K562 (cell line): ENCODE results near the gene BCL2L1. TPM values are rescaled to one million over a fixed set of nuclear protein-coding genes. Genes with fewer than 3 reads are reported as not detected.

Experiments used
- BCOR ChIP-seq: fragments of 450-650 bp; IDR thresholded peaks from 2 replicates; pipeline ENCODE4 v1.6.1; 2016
- BRD9 ChIP-seq: fragments of 450-650 bp; IDR thresholded peaks from 2 replicates; pipeline ENCODE4 v1.6.1; 2018; ENCODE audit warnings: low read depth; ENCODE audit not compliant: partially characterized antibody
- CC2D1A ChIP-seq: fragments of 450-650 bp; IDR thresholded peaks from 2 replicates; pipeline ENCODE4 v1.6.1; 2017; ENCODE audit warnings: mild to moderate bottlenecking
- ERF ChIP-seq: fragments of 450-650 bp; formaldehyde crosslinking; IDR thresholded peaks from 2 replicates; pipeline ENCODE4 v1.4.0; 2020; ENCODE audit warnings: mild to moderate bottlenecking, mixed read lengths
- GABPB2 ChIP-seq: fragments of 250-450 bp; sonication (Bioruptor Pico); conservative IDR thresholded peaks from 2 replicates; pipeline ENCODE4 v1.5.1; 2021; ENCODE audit warnings: mild to moderate bottlenecking
- GATAD2B ChIP-seq: fragments of 450-650 bp; IDR thresholded peaks from 2 replicates; pipeline ENCODE4 v1.6.1; 2017; ENCODE audit warnings: mild to moderate bottlenecking, borderline replicate concordance
- HIVEP1 ChIP-seq: fragments of 250-450 bp; sonication (Bioruptor Pico); IDR thresholded peaks from 2 replicates; pipeline ENCODE4 v1.4.0; 2020; ENCODE audit warnings: mild to moderate bottlenecking
- MAFG ChIP-seq: fragments of 450-650 bp; conservative IDR thresholded peaks from 2 replicates; pipeline ENCODE4 v1.6.1; 2016; ENCODE audit warnings: missing genetic modification characterization, missing compliant biosample characterization
- NR2C1 ChIP-seq, 2 experiments: fragments of 450-650 bp; IDR thresholded peaks; 2 replicates each; pipeline ENCODE4 v1.6.1; 2017; ENCODE audit warnings: mild to moderate bottlenecking in 2 of 2, antibody characterized with exemption in 1 of 2, inconsistent platforms in 1 of 2, missing compliant biosample characterization in 1 of 2, missing genetic modification characterization in 1 of 2
- POU5F1 ChIP-seq: fragments of 150-350 bp; IDR thresholded peaks from 2 replicates; pipeline ENCODE4 v1.6.1; 2014; ENCODE audit warnings: borderline replicate concordance, low read length, low read depth, mild to moderate bottlenecking; ENCODE audit not compliant: partially characterized antibody
- SREBF2 ChIP-seq: sonication (generic); formaldehyde crosslinking; IDR thresholded peaks from 2 replicates; pipeline ENCODE4 v1.4.0; 2020; ENCODE audit warnings: mild to moderate bottlenecking, missing genetic modification reagents
- TGIF2 ChIP-seq: sonication (generic); formaldehyde crosslinking; IDR thresholded peaks from 2 replicates; pipeline ENCODE4 v1.8.1; 2022; ENCODE audit warnings: mild to moderate bottlenecking, missing genetic modification reagents, moderate library complexity
- WHSC1 ChIP-seq: IDR thresholded peaks from one replicate; pipeline ENCODE4 v1.6.1; 2012; ENCODE audit warnings: low read length, control low read depth, inconsistent platforms
- XRCC4 ChIP-seq: IDR thresholded peaks from one replicate; pipeline ENCODE4 v1.6.1; 2011; ENCODE audit not compliant: insufficient read depth, insufficient read length; ENCODE audit errors: extremely low read depth
- ZC3H8 ChIP-seq: fragments of 450-650 bp; IDR thresholded peaks from 2 replicates; pipeline ENCODE4 v1.6.1; 2017
- ZKSCAN1 ChIP-seq: fragments of 150-350 bp; IDR thresholded peaks from 2 replicates; pipeline ENCODE4 v1.6.1; 2016; ENCODE audit warnings: low read depth, low read length
- ZNF583 ChIP-seq: fragments of 250-450 bp; sonication (Bioruptor Pico); IDR thresholded peaks from 2 replicates; pipeline ENCODE4 v1.4.0; 2020
- ZNF586 ChIP-seq: fragments of 450-650 bp; formaldehyde crosslinking; conservative IDR thresholded peaks from 2 replicates; pipeline ENCODE4 v1.4.0; 2020; ENCODE audit warnings: mild to moderate bottlenecking, moderate library complexity
- polyA plus RNA-seq, 8 experiments: library from polyadenylated mRNA; depleted of rRNA in 4 of 8; stranded (reverse) in 5 of 8; unstranded in 3 of 8; fragments of >200 nt; fragmentation: Nextera tagmentation in 2 of 8; fragmentation: Illumina TruSeq in 1 of 8; extraction: Ambion mirVana in 2 of 8; extraction: Trizol in 1 of 8; gene quantifications; 2 replicates each; pipeline versions ENCODE4 v1.2.1 to v1.2.3, GENCODE V29; 2011 to 2014; ENCODE audit warnings: inconsistent platforms in 1 of 8, missing spikeins in 1 of 8
- total RNA-seq, 7 experiments: library from RNA; depleted of rRNA in 6 of 7; stranded (reverse); fragments of >200 nt in 6 of 7; fragmentation: Illumina TruSeq in 2 of 7; extraction: Trizol in 2 of 7; gene quantifications; 2 replicates each; pipeline versions ENCODE4 v1.2.1 to v1.2.3, GENCODE V29; 2011 to 2021; ENCODE audit warnings: low replicate concordance in 1 of 7
- TF ChIP-seq, protein P1 (sequence below): sonication (generic); formaldehyde crosslinking; IDR thresholded peaks from 2 replicates; pipeline ENCODE4 v1.8.0; 2022; ENCODE audit warnings: mild to moderate bottlenecking, missing genetic modification reagents
- TF ChIP-seq, protein P2 (sequence below): sonication (generic); formaldehyde crosslinking; IDR thresholded peaks from 2 replicates; pipeline ENCODE4 v1.8.0; 2022; ENCODE audit warnings: missing genetic modification reagents, mild to moderate bottlenecking, borderline replicate concordance
- TF ChIP-seq, protein P3 (sequence below): fragments of 450-650 bp; IDR thresholded peaks from 2 replicates; pipeline ENCODE4 v1.6.1; 2016; ENCODE audit warnings: antibody characterized with exemption
- TF ChIP-seq, protein P4 (sequence below): fragments of 450-650 bp; formaldehyde crosslinking; IDR thresholded peaks from 2 replicates; pipeline ENCODE4 v1.4.0; 2020; ENCODE audit warnings: mild to moderate bottlenecking, mixed read lengths

BCL2L1 gene
- total and polyA plus RNA-seq, 9 of the 15 experiments (the other 6 are each of a cell fraction or from before 2014, with no cell fraction given), result 3.3 to 182 (median 120) TPM

DNA sequence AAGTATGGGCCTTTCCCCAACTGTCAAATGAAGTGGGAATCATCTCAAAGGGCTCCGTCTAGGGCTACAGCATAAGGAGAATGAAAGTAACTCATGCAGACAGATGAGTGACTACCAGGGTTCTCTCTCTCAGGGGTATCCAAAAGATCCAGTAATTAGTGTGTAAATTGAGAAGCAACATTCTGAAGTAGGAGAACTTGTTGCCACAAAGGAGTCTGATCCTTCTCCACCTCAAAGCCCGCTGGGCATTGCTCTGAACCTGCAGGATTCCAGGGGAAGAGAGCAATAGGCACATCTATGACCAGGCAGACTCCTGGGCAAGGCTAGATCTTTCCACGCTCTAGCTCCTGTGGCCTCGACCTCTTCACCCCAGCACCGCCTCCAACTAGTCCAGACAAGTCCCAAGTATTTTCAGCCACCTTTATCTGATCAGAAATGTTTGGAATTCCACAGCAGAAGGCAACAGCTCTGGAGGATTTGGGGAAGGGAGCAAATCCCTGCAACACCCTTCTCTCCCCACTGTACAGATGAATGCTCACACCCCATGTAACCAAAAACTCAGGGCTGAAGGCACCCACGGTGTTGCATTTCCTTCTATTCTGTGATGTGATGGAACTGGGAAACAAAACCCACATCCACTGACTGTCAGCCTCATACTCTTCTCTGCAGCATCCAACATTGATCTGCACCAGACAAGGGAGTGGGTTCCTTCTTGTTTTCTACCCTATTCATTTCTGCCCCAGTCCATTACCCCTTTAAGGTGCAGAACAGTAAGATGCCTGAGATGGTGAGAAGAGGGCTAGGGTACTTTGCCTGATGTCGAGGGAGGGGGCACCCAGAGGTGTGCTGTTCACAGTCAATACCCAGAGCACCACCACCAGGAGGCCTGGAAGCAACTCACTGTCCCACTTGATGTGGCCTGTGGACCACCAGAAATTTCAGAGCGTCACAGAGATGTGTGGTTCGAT lies 44.0 kb downstream of the BCL2L1 start (continued):
- no peak for TF ChIP-seq ZNF586 (CRISPR knock-in tag)
- TF ChIP-seq, protein P1, sequence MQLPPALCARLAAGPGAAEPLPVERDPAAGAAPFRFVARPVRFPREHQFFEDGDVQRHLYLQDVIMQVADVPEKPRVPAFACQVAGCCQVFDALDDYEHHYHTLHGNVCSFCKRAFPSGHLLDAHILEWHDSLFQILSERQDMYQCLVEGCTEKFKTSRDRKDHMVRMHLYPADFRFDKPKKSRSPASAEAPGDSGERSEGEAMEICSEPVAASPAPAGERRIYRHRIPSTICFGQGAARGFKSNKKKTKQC (CRISPR knock-in tag), result no peak
- TF ChIP-seq, protein P2, sequence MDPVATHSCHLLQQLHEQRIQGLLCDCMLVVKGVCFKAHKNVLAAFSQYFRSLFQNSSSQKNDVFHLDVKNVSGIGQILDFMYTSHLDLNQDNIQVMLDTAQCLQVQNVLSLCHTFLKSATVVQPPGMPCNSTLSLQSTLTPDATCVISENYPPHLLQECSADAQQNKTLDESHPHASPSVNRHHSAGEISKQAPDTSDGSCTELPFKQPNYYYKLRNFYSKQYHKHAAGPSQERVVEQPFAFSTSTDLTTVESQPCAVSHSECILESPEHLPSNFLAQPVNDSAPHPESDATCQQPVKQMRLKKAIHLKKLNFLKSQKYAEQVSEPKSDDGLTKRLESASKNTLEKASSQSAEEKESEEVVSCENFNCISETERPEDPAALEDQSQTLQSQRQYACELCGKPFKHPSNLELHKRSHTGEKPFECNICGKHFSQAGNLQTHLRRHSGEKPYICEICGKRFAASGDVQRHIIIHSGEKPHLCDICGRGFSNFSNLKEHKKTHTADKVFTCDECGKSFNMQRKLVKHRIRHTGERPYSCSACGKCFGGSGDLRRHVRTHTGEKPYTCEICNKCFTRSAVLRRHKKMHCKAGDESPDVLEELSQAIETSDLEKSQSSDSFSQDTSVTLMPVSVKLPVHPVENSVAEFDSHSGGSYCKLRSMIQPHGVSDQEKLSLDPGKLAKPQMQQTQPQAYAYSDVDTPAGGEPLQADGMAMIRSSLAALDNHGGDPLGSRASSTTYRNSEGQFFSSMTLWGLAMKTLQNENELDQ, result no peak
- no peak for TF ChIP-seq ZNF583 (CRISPR knock-in tag)
- peak; percentile 62 for TF ChIP-seq WHSC1
- TF ChIP-seq, protein P3, sequence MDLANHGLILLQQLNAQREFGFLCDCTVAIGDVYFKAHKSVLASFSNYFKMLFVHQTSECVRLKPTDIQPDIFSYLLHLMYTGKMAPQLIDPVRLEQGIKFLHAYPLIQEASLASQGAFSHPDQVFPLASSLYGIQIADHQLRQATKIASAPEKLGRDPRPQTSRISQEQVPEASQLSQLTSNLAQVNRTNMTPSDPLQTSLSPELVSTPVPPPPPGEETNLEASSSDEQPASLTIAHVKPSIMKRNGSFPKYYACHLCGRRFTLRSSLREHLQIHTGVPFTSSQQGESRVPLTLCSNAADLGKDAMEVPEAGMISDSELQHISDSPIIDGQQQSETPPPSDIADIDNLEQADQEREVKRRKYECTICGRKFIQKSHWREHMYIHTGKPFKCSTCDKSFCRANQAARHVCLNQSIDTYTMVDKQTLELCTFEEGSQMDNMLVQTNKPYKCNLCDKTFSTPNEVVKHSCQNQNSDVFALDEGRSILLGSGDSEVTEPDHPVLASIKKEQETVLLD, result no peak
- no peak for TF ChIP-seq SREBF2 (CRISPR knock-in tag)
- no peak for TF ChIP-seq ERF (CRISPR knock-in tag)
- no peak for TF ChIP-seq BCOR
- TF ChIP-seq POU5F1, result no peak
- no peak for TF ChIP-seq GATAD2B
- no peak for TF ChIP-seq BRD9
- no peak for TF ChIP-seq CC2D1A
- no peak for TF ChIP-seq MAFG (tag)
- no peak for TF ChIP-seq GABPB2
- TF ChIP-seq XRCC4, result no peak
- TF ChIP-seq ZKSCAN1, result no peak
- TF ChIP-seq HIVEP1 (CRISPR knock-in tag), result 0 out of 2 replicates have a peak, but pooled peaks have one; percentile 7
- TF ChIP-seq, protein P4, sequence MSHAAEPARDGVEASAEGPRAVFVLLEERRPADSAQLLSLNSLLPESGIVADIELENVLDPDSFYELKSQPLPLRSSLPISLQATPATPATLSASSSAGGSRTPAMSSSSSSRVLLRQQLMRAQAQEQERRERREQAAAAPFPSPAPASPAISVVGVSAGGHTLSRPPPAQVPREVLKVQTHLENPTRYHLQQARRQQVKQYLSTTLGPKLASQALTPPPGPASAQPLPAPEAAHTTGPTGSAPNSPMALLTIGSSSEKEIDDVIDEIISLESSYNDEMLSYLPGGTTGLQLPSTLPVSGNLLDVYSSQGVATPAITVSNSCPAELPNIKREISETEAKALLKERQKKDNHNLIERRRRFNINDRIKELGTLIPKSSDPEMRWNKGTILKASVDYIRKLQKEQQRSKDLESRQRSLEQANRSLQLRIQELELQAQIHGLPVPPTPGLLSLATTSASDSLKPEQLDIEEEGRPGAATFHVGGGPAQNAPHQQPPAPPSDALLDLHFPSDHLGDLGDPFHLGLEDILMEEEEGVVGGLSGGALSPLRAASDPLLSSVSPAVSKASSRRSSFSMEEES (CRISPR knock-in tag), result no peak
- 0 out of 2 replicates have a peak, but pooled peaks have one; percentile 22 for TF ChIP-seq TGIF2 (CRISPR knock-in tag)
- TF ChIP-seq ZC3H8, result no peak
- TF ChIP-seq NR2C1 (IDR thresholded peaks at IDR 0.05), result no peak
- no peak for TF ChIP-seq NR2C1 (tag; IDR thresholded peaks at IDR 0.05)
